Heart right ventricle (tissue), 16 donors: ENCODE results near the gene ANGPTL3. TPM values are rescaled to one million over a fixed set of nuclear protein-coding genes. Genes with fewer than 3 reads are reported as not detected.

Source experiments
- ATAC-seq, 8 donors: fragments of 200-7000 bp; cut with Tn5 transposase; one replicate each; pipeline ENCODE4 v1.9.1; 2020; ENCODE audit warnings: mild to moderate bottlenecking in 8 of 8, moderate library complexity in 8 of 8, moderate number of reproducible peaks in 1 of 8
- DNase-seq, 2 donors: peaks; one replicate each; pipeline ENCODE4 v3.0.0-alpha.2; 2020
- H3K27ac ChIP-seq, 10 donors: fragments of 200-600 bp; sonication (generic) in 2 of 10; one replicate each; pipeline versions ENCODE4 v1.5.0 to v1.8.0; 2020 to 2022; ENCODE audit warnings: mild to moderate bottlenecking in 3 of 10
- H3K27me3 ChIP-seq, 7 donors: fragments of 200-600 bp; one replicate each; pipeline ENCODE4 v1.8.0; 2021 to 2022; ENCODE audit warnings: mild to moderate bottlenecking in 2 of 7
- H3K36me3 ChIP-seq, 9 donors: fragments of 200-600 bp; sonication (generic) in 1 of 9; one replicate each; pipeline versions ENCODE4 v1.5.0 to v1.8.0; 2020 to 2022; ENCODE audit warnings: mild to moderate bottlenecking in 2 of 9
- H3K4me1 ChIP-seq, 9 donors: fragments of 200-600 bp; sonication (generic) in 1 of 9; one replicate each; pipeline versions ENCODE4 v1.5.0 to v1.8.0; 2020 to 2022; ENCODE audit warnings: mild to moderate bottlenecking in 4 of 9
- H3K4me3 ChIP-seq, 10 donors: fragments of 200-600 bp; sonication (generic) in 2 of 10; one replicate each; pipeline versions ENCODE4 v1.5.0 to v1.8.0; 2020 to 2022; ENCODE audit warnings: mild to moderate bottlenecking in 7 of 10, moderate library complexity in 2 of 10
- H3K9me3 ChIP-seq, 11 donors: fragments of 200-600 bp in 10 of 11; sonication (generic) in 2 of 11; one replicate each; pipeline versions ENCODE4 v1.5.0 to v1.8.0; 2013 to 2022; ENCODE audit warnings: mild to moderate bottlenecking in 2 of 11, control low read depth in 1 of 11, moderate library complexity in 1 of 11
- WGBS, 2 donors: extraction: QIAGEN DNeasy Blood & Tissue Kit; methylation state at CpG; one replicate each; pipeline ENCODE4 v1.1.7; 2013; ENCODE audit warnings: inconsistent platforms in 1 of 2; 5-methylcytosine and 5-hydroxymethylcytosine counted together
- intact Hi-C, 10 donors: fragments of 100-400 bp; cut with DNase I; formaldehyde crosslinking; loops; one replicate each; pipeline versions ENCODE4 v1.11.1 to v1.14.2; 2022
- polyA plus RNA-seq, 2 donors: library from polyadenylated mRNA; stranded (reverse); fragments of 200-250 nt; gene quantifications; one replicate each; pipeline ENCODE4 v1.2.3, GENCODE V29; 2013
- total RNA-seq, 10 donors: library from RNA; stranded (reverse); fragmentation: NEBNext Ultra II Directional in 3 of 10; extraction: Animal tissue kit (Norgen Biotek cat#: 25700) in 3 of 10; gene quantifications; one replicate each; pipeline versions ENCODE4 v1.2.1 to v1.2.4, GENCODE V29; 2021 to 2023
- TF ChIP-seq, protein P1 (sequence below), 9 donors: fragments of 200-600 bp; sonication (generic) in 2 of 9; IDR thresholded peaks; one replicate each; pipeline versions ENCODE4 v1.5.0 to v1.8.0; 2021 to 2022; ENCODE audit warnings: antibody characterized with exemption in 9 of 9, mild to moderate bottlenecking in 5 of 9, moderate library complexity in 1 of 9
- donor health status: Arrhythmogenic right ventricular cardiomyopathy.
- donor health status: ischemic (EF 13 %, LVEDD 7.1; RV severe dilation, severe dysfunction).
- donor health status: healthy with polysubstance abuse.
- donor health status: DM: no; HTN: yes; CAD: no.
- donor health status: DM: no; HTN: no; CAD: no.
- donor health status: ischemic (EF 25% LVEDD 6.9; RV normal size, moderate dysfunction).
- donor health status: ischemic (EF 25% LVEDD 5.7; RV mildly dilated, moderate dysfunction).
- donor health status: healthy.
- donor health status: DM: yes; HTN: yes; CAD: no.
- donor health status: Ischemic cardiomyopathy.
- donor health status: ischemic (EF 35%, LVEDD 5.7; RV mildly dilated, moderate dysfunction).
- donor health status: nonischemic (EF 11% LVEDD 7.7; RV severe dilation, severe dysfunction).
- donor health status: DM: yes; HTN: yes; CAD: no.
- donor health status: PGD.
- donor health status: ischemic (EF 29% LVEDD 5.4; RV normal size, mild dysfunction).
- donor health status: nonischemic (EF 23%, LVEDD 6.1; RV moderate dilation, normal function).

The ANGPTL3 gene
- total and polyA plus RNA-seq, 12 donors: not detected

DNA sequence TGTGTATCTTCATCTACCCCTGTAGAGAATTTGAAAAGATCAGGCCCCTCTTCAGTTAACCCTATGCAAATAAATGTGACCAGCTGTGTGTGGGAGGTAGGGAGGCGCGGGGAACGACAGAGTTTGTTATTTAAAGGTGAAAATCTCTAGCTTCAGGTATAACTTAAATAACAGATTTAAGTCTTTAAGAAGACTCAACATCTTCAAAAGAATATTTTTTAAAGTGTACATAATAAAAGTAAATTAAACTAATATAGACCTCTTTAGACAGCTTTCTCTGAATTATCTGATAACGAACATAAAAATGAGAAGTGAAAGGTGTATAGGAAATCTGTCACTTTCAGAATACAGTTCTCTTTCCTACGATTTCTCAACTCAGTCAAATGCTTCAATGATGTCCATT, 16.0 kb downstream of the ANGPTL3 start:
- WGBS, 2 donors: 85 to 90% methylated on average over 5 of the region's 5 CpGs
- Histone ChIP-seq H3K9me3 (no peaks in the 10 kb centered on the region), H3K27me3 (no peaks in the 10 kb centered on the region), H3K36me3 (peaks cover 0 to 35% (median 0%) of the 10 kb centered on the region in 9 donors), H3K4me1 (no peaks in the 10 kb centered on the region), H3K27ac (no peak overlapping the region), H3K4me3 (no peak overlapping the region)
- DNase-seq (no peak), ATAC-seq (no peak)
- TF ChIP-seq, protein P1, sequence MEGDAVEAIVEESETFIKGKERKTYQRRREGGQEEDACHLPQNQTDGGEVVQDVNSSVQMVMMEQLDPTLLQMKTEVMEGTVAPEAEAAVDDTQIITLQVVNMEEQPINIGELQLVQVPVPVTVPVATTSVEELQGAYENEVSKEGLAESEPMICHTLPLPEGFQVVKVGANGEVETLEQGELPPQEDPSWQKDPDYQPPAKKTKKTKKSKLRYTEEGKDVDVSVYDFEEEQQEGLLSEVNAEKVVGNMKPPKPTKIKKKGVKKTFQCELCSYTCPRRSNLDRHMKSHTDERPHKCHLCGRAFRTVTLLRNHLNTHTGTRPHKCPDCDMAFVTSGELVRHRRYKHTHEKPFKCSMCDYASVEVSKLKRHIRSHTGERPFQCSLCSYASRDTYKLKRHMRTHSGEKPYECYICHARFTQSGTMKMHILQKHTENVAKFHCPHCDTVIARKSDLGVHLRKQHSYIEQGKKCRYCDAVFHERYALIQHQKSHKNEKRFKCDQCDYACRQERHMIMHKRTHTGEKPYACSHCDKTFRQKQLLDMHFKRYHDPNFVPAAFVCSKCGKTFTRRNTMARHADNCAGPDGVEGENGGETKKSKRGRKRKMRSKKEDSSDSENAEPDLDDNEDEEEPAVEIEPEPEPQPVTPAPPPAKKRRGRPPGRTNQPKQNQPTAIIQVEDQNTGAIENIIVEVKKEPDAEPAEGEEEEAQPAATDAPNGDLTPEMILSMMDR (IDR thresholded peaks at IDR 0.05): no peak
- intact Hi-C loops: no loop called here

DNA sequence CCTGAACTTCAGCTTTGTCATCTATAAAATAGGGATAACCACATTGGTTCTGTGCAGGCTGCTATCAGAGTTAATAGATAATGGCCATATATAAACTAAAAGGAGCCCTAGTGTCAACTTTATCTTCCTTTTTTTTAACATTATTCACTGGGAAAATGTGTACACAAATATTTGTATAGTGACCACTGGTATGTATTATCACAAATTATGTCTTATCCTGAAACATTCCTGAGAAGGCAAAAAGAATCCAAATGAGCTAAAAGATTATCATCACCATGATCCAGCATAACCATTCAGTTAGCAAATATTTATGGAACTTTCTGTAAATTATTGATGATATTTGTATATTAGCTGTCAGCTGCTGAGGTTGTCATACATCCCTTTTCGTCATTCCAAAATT, 16.6 kb downstream of the ANGPTL3 start:
- ATAC-seq (no peak), DNase-seq (no peak)
- no peak overlapping the region for H3K27ac ChIP-seq
- no peaks in the 10 kb centered on the region for H3K4me1 ChIP-seq
- peaks cover 0 to 39% (median 0%) of the 10 kb centered on the region in 9 donors for H3K36me3 ChIP-seq
- H3K9me3 ChIP-seq: no peaks in the 10 kb centered on the region
- TF ChIP-seq, protein P1 (IDR thresholded peaks at IDR 0.05): no peak
- WGBS, 2 donors: 96 to 100% methylated on average over 1 of the region's 1 CpG
- intact Hi-C loops: no loop called here
- H3K4me3 ChIP-seq: no peak overlapping the region
- H3K27me3 ChIP-seq: no peaks in the 10 kb centered on the region

DNA sequence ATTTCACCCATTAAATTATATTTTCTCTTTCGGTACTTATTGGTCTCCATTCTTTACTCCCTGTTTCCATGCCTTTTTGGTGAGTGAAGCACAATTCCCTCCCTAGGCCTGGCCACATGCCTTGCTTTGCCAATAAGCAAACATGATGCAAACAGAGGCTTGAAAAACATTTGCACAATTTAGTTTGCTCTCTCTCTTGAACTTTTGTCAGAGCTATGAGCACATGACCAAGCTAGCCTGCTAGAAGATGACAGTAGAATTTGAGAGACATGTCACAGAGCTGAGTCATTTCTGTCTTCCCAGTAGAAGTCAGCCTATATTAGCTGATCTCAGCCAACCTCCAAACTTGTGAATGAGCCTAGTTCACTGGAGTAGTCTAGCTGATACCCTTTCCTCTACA, 24.6 kb downstream of the ANGPTL3 start:
- Histone ChIP-seq H3K4me3 (no peak overlapping the region), H3K4me1 (peaks cover 0 to 6% (median 0%) of the 10 kb centered on the region in 9 donors), H3K36me3 (peaks cover 0 to 51% (median 0%) of the 10 kb centered on the region in 9 donors), H3K27me3 (no peaks in the 10 kb centered on the region), H3K9me3 (no peaks in the 10 kb centered on the region), H3K27ac (no peak overlapping the region)
- 92 to 98% methylated on average over 1 of the region's 1 CpG for WGBS, 2 donors
- ATAC-seq (peak in 4 of 8 donors; percentile 19 to 79 (median 30)), DNase-seq (no peak)
- intact Hi-C loops: no loop called here
- TF ChIP-seq, protein P1 (IDR thresholded peaks at IDR 0.05): no peak

DNA sequence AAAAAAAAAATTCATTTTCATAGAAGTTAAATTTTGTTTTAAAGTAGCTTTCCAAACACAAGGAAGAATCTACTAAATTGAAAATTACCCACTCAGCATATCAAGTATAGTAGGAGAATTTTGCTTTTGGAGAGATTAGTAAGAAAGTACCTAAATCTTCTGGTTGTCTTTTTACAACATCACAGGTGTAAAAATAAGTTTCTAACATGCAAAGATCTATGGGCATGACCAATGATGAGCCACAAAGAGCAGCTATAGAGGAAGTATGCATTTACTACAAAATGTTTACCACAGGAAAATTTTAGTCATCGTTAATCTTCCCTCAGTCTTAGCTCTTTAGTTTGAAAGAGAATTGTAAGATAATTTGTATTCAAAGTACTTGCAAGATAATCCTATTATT, 28.1 kb downstream of the ANGPTL3 start:
- 95 to 98% methylated on average over 1 of the region's 1 CpG for WGBS, 2 donors
- H3K4me3 ChIP-seq: no peak overlapping the region
- intact Hi-C loops: no loop called here
- TF ChIP-seq, protein P1 (IDR thresholded peaks at IDR 0.05): no peak
- no peak overlapping the region for H3K27ac ChIP-seq
- no peaks in the 10 kb centered on the region for H3K27me3 ChIP-seq
- no peak for ATAC-seq
- H3K36me3 ChIP-seq: peaks cover 0 to 32% (median 1%) of the 10 kb centered on the region in 9 donors
- peaks cover 0 to 6% (median 0%) of the 10 kb centered on the region in 9 donors for H3K4me1 ChIP-seq
- H3K9me3 ChIP-seq: no peaks in the 10 kb centered on the region
- no peak for DNase-seq
